ENCODE measurements around the gene TF. TPM values are rescaled to one million over a fixed set of nuclear protein-coding genes. Genes with fewer than 3 reads are reported as not detected.
"Not testable (repeated sequence)": the region's sequence is repeated elsewhere in the genome, so short reads cannot be mapped to it uniquely, and the experiment has no call there.

TF gene
- total RNA-seq, 1 donor from 2014 or later: 0.13 TPM

DNA sequence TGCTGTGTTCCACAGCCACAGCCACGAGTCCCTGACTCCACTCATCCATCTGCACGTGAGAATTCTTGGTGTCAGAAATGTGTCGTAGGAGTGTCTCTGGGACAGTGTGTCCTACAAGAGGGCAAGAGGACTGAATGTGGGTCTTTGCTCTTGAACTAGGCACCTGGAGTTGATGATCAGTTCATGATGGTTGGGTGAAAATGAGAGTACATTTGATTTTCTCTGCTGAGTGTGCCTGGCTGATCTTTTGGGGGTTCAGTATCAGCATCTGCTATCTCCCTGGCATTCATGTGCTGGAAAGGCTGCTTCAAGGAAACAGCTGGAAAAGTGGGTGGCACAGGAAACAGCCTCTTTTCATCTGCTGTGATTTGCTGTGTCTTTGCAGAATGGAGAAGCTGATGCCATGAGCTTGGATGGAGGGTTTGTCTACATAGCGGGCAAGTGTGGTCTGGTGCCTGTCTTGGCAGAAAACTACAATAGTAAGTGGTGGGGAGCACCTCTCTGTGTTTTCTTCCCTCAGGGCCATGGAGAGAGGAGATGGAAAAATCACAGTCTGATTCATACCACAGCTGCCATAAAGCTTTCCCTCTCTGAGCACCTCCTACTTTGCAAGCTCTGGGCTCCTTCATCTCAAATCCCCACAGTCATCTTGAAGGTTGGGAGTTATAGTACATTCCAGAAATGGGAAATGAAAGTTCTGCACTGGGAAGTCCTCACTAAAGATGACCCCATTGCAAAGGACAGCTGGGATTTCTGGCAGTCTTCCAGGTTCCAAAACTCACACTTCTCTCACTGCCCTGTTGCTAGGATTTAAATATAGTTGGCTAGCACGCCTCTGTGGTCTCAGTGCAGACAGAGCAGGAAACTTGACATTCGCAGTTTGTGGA, 17.8 kb downstream of the TF start:
- no peak for DNase-seq (ENCODE audit: low read depth in 2 of 2)

DNA sequence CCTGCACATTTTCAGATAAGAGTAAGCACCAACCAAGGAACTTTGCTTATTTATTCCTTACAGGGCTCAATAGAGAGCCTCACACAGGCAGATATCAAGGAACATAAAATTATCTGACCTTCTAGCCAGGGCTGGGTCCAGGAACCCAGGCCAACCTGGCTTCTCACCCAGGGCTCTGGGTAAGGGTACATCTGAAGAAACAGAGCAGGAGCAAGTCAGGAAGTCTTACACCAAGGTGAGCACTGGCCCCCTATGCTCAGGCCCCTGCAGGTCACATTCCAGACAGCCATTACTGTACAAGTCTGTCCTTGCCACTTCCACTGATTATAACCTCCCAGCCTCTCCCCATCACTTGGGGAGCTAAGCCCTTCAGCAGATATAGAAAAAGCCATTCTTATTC, 19.1 kb downstream of the TF start:
- DNase-seq (ENCODE audit: low read depth in 2 of 2): no peak

DNA sequence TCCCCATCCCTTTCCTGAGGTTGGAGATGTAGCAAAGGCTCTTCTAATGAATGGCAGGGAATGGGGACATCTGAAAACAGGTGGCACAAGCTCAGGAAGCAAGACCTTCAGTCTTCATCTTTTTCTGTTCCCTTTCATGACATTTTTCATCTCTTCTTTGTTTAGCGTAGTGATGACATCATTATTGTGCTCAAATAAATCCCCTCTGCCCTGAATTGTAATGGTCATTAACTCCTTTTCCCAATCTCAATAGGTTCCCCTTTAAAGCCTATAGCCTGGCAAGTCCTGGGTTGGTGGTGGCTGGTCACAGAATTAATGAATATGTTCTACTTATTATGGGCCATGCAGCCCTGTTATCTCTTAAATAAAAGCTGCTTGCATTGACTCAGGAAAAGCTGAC, 21.4 kb downstream of the TF start:
- no peak for DNase-seq (ENCODE audit: low read depth in 2 of 2)

DNA sequence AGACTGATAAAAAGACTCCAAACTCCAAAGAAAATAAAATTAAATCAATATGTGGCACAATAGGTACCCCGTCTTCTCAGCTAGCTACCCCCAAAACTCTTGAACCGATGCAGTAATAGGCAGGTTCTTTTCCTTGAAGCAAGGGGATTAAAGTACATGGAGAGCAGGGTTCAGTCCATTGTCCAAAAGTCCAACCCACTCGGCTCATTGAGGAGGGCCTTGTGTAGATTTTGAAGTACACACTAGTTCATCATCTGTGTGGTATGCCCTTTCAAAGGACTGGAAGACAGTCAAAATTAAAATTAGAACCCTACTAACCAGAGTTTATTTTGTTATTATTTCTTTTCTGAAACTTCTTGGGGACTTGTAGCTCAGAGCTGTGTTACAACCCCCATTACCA, 23.3 kb downstream of the TF start:
- no peak for DNase-seq (ENCODE audit: low read depth in 2 of 2)

DNA sequence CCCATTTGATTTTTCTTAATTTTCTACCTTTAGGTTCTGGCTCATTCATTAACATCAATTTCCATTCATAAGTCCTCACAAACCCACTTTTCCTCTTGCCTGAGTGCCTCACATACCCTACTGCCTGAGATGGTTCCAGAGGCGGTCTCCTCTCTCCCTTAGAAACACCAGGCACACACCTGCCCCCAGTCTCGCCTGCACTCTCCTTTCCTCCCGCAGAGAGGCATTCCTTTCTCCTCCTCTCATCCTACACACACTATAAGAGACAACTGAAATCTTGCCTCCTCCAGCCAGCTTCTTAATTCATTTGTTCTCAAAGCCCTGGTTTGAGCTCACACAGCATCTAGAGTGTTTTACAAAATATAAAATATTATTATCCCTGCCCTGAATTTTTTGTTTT, 27.5 kb downstream of the TF start:
- DNase-seq (ENCODE audit: low read depth in 2 of 2): no peak

DNA sequence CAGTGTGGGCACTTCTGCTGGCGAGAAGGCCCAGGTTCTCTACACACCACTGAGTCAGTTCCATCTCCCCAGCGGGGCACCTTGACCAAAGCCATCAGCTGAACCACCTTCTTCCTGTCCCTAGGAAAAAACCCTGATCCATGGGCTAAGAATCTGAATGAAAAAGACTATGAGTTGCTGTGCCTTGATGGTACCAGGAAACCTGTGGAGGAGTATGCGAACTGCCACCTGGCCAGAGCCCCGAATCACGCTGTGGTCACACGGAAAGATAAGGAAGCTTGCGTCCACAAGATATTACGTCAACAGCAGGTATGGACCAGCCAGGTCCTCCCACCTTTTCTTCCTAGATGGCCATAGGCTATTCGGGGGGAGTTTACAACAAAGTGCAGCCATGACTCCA, 29.1 kb downstream of the TF start:
- no peak for DNase-seq (ENCODE audit: low read depth in 2 of 2)

DNA sequence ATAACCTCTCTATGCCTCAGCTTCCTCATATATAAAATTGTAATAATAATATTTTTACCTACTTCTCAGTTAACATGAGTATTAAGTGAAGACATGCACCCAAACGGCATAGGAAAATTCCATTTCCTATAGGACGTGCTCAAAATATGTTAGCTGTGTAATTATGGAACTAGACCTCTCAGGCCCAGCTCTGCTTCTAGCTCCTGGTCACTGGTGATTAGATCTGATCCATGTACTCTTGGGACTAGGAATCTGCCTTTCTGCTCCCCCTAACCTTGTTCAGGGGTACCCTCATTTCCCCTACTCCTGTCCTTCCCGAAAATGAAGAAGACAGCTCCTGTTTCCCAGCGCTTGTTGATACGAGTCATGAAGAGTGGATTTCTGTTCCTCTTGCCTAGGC, 29.6 kb downstream of the TF start:
- no peak for DNase-seq (ENCODE audit: low read depth in 2 of 2)

DNA sequence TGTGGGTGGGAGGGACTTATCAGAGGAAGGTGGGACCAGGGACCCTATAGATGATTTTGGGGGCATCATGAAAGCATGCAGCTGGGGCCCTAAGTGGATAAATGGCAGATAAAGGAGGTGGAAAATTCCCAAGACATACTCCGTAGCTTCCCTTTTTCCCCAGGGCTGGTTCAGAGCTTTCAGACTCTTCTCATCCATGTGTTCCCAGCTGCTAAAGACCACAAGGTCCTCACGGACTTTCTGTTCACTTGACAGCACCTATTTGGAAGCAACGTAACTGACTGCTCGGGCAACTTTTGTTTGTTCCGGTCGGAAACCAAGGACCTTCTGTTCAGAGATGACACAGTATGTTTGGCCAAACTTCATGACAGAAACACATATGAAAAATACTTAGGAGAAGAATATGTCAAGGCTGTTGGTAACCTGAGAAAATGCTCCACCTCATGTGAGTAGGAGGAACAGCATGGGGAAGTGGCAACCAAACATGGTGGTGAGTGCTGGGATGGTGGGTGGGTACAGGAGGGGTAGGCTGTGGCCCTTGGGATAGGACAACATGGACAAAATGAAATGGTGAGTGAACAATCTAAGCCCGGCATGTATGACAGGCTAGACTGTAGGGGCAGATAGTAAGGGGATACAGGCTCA, 30.7 kb downstream of the TF start:
- DNase-seq (ENCODE audit: low read depth in 2 of 2): no peak

DNA sequence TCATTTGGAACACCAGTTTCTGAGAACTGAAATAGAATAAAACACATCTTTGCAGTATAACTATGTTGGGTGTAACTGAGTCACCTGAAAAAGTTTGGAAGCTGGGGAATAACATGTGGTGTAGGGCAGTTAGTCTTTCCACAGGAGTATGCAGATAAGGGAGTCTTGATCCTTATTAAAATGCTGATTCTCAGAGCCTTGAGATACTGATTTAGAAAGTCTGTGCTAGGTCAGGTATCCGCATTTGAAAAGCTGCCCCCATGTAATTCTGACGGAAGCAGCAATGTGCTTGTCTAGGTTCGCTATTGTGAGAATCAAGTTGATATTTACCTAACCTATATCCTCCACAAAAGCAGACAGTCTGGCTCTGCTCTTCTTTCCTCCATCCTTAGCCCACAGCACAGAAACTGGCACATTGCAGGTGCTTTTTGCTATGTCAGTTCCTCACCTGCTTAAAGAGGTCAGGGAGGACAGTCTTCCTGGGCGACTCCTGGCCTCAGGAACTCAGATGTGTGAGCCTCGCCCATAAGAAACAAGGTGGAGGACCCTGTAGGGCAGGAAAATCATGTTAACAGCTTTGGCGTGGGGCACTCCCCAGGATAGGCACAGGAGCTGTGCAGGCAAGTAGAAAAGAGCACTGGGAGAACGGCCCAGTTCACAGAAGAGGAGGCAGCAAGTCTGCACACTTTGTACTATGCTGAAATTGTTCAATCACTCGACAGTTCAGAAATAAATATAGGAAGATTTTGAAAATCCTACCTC, 31.8 kb downstream of the TF start:
- no peak for DNase-seq (ENCODE audit: low read depth in 2 of 2)

DNA sequence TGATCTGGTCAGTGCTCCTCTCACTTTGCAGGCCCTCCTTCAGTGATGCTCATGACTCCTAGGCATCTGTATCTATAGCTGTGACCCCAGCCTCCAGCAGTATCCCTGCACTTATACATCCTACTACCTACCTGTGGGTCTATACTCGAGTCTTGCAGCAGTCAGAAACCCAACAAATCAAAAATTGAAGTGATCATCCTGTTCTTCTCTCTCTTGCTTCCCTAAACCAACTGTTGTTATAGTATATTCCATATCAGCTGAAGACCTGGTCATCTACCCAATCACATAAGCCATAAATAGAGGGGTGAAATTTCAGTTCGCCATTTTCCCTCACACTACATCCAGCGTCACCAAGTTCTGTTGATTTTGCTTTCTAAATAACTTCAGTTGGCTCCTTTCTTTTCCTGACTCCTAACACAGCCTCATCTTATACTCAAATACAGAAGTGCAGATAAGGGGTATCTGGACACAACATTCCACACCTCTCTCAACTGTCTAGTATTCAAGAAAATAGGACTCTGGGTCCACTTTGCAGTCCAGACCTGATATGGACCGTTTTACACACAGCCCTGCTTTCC, 33.5 kb downstream of the TF start:
- DNase-seq (ENCODE audit: low read depth in 2 of 2): no peak

DNA sequence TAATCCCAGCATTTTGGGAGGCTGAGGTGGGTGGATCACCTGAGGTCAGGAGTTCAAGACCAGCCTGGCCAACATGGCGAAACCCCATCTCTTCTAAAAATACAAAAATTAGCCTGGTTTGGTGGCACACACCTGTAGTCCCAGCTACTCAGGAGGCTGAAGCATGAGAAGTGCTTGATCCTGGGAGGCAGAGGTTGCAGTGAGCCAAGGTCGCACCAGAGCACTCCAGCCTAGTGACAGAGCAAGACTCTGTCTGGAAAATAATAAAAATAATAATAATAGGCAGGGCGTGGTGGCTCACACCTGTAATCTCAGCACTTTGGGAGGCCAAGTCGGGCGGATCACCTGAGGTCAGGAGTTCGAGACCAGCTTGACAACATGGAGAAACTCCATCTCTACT, 34.6 kb downstream of the TF start:
- not testable (repeated sequence) for DNase-seq (ENCODE audit: low read depth in 2 of 2)

DNA sequence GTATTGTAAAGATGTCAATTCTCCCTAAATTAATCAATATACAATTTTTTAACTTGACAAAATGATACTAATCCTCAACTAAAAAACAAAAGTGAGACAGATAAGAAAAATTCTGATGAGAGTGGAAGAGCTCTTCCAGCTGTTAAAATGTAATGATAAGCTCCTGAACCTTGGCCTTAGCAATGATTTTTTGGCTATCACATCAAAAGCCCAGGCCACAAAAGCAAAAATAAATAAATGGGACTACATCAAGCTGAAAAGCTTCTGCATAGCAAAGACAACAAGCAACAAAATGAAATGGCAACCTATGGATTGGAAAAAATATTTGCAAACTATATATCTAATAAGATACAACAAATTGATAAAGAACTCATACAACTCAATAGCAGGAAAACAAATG, 35.4 kb downstream of the TF start:
- DNase-seq (ENCODE audit: low read depth in 2 of 2): no peak

DNA sequence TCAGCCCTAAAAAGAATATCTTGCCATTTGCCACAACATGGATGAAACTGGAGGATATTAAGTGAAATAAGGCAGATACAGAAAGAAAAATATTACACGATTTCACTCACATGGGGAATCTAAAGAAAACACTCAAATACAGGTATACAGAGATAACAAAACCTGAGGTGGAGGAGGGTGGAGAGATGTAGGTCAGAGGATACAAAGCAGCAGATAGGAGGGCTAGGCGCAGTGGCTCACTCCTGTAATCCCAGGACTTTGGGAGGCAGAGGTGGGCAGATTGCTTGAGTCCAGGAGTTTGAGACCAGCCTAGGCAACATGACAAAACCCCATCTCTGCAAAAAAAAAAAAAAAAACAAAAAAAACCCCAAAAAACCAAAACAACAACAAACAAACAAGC, 36.3 kb downstream of the TF start:
- DNase-seq (ENCODE audit: low read depth in 2 of 2): no peak

DNA sequence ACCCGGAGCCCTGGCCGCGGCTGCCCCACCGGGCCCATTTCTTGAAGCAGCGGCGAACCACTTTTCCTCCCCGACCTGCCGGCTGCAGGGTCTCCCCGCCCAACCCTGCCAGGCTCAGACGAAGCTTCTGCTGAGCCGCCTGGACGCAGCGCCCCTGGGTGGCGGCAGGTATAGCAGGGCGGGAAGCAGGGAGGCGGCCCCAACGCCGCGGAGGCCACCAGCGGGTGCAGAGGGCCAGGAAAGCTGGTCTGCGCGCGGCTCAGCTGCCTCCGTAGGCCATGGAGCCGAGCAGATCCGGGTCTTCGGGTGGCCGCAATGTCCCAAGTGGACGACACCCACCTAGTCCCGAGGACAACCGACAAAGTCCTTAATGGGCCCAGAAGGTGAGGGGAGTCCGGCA, 37.6 kb downstream of the TF start:
- DNase-seq (ENCODE audit: low read depth in 2 of 2): no peak

DNA sequence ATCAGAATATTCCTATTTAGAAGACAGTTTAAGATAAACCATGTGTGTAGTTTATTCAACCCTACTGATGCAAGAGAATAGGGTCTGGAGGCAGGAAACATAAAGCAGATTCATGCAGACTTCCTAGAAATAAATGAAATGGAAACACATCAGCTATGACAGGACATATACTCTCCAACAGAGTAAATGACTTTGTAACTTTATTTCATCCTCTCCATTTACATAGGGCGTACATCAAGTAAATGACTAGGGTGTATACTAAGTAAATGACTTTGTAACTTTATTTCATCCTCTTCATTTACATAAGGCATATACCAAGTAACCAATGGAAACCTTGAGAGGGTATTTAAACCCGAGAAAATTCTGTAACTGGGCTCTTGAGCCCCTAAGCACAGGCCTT, 41.8 kb downstream of the TF start:
- DNase-seq (ENCODE audit: low read depth in 2 of 2): no peak

DNA sequence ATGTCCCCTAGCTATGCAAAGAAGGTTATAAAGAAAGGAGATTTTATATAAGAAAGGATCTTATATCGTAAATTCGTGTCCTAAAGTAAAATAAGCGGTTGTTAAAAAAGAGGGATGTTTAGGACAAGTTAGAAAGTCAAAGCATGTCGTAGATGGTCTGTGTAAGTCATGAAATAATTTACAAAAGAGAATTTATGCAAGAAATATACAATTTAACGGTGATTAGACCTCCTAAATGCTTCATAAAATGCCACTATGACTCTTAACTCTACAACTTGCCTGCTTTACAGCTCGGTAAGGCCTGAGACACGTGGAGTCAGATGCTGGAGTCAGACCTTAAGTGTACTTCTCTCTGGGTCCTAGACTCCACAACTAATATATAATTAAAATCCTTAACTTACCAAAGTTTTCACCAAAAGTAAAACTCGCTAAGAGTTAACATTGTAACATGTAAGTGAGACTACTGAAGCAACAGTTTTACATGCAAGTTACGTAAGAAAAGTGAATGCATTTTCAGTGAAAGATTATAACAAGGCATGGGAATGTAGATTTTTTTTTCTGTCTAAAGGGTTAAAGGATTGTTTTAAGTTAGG, 46.1 kb downstream of the TF start:
- peak in 1 of 2 donors; percentile 11 for DNase-seq (ENCODE audit: low read depth in 2 of 2)

DNA sequence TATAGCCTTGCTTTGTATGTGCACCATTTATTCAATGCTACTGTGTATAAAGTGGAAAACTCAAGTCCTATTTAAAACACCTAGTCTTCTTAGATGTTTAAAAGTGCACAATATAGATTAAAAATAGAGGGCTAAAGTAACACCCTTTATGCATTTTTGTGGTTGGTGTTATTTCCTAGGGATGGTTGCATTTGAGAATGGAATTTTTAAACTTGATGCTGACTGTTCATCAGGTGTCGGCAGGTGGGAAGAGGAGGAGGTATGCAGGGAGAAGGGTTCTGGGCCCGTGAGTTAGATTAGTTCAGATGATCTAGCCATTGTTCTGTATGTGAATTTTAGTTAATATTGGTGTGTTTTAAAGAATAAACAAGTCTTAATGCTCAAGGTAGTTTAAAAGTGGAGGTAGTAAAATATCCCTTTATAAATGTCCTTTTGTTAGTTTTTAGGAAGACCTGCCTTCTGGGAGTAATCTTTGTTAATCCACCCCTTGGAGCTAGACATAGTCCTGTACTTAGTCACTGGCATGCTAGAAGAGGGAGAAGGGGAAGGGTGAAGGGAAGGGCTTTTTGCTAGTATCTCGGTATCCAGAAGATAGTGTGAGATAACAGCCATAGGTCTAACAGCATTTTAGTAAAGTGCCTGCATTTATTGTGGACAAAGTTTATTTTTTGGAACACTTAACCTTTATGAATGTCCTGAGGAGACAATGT, 51.4 kb downstream of the TF start:
- DNase-seq (ENCODE audit: low read depth in 2 of 2): no peak

DNA sequence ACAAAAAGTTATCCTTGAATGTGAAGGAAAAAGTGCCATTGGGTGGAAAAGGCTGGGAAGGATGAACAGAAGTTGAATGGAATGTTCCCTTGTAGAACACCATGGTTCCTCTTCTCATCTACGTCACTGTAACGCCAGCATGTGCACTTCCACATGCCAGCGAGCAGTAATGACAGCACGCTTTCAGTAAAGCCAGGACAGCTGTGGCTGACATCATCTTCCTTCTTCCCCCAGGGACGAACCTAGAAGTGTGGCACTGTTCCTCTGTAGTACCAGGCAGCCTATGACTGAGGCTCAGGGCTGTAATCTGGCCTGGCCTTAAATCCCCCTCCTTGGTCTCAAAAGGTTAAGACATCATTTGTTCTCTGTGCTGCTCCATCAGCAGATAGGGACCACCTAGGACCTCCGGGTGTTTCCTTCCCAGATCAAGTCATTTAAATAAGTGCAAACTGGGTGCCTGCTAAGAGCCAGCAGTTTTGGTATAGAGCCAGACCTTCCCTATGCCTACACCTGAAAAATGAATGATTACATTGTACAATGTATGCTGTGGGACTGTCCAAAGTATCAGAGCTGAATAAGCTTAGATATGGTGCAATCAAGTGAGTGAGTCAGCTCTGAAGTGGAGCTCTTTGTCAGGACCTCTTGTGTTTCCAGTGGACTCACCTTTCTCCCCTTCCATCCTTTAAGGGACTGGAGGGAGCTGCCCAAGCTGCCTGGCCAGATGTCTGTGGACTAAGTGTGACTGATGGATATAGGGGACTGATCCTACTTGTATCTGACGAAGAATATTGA, 53.8 kb downstream of the TF start:
- no peak for DNase-seq (ENCODE audit: low read depth in 2 of 2)

DNA sequence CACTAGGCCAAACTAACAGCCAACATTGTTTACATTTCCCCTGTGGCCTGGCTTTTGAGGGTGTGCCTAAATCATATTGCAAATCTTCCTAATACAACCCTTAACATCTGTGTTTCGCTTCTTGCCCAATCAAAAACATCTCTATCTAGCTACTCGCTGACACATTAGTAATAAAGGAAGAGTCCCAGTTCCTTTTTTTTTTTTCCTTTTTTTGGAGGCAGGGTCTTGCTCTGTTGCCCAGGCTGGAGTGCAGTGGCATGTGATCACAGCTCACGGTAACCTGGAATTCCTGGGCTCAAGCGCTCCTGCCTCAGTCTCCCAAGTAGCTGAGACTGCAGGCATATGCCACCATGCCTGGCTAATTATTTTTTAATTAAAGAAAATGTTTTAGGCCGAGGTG, 57.3 kb downstream of the TF start:
- DNase-seq (ENCODE audit: low read depth in 2 of 2): no peak

DNA sequence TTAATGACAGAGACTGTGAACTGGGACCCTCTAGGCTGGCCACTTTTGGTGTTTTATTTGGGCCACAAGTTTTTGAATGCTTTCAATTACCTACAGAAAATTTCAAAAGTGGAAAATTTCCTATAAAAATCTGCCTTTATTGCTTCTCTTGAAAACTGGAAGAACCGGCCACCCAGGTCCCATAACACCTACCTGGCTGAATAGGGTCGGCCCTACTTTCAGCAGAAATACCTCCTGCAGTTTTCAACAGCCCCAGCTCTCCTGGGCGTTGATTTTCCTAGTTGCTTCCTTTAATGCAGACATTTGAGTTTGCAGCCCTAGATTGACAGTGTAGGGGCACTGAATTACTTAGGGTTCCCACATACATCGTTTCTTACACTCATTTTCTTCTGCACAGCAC, 58.7 kb downstream of the TF start:
- DNase-seq (ENCODE audit: low read depth in 2 of 2): no peak

DNA sequence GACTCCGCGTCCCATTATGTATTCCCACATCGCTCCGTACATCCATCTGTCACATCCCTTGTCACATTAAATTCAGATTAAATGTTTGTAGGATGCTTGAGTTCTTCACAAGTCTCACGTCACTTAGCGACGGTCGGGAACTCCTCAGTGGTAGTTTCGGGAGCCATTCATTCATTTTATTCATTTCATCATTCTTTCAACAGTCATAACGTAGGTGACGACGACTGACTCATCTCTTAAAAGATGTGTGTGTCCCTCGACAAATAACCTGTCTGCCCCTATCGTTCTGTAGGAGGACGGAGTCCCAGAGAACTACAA, 59.1 kb downstream of the TF start:
- DNase-seq (ENCODE audit: low read depth in 2 of 2): no peak

Measured in dermis microvascular lymphatic vessel endothelial cell (primary cell).